Smooth muscle cell (in vitro differentiated cells): Measurements from ENCODE around the gene TM2D1. TPM values are rescaled to one million over a fixed set of nuclear protein-coding genes. Genes with fewer than 3 reads are reported as not detected.

Experiments used
- DNase-seq: peaks from one replicate; lab custom pipeline; 2025; ENCODE audit not compliant: unreplicated experiment; lab: John Stamatoyannopoulos, UW
- H2AFZ ChIP-seq: fragments of 200-600 bp; sonication (generic); 2 replicates; pipeline ENCODE4 v1.6.0; 2016; ENCODE audit warnings: antibody characterized with exemption, low read depth, mild to moderate bottlenecking
- H3F3A ChIP-seq: fragments of 200-600 bp; sonication (generic); 2 replicates; pipeline ENCODE4 v1.6.0; 2017; ENCODE audit warnings: antibody characterized with exemption, low read depth
- H3K27ac ChIP-seq: fragments of 200-600 bp; sonication (generic); 2 replicates; pipeline ENCODE4 v1.5.1; 2016; ENCODE audit warnings: low read depth, mild to moderate bottlenecking
- H3K27me3 ChIP-seq: fragments of 200-600 bp; sonication (generic); 2 replicates; pipeline ENCODE4 v1.6.1; 2016; ENCODE audit warnings: low read depth, mild to moderate bottlenecking
- H3K36me3 ChIP-seq: fragments of 200-600 bp; sonication (generic); 2 replicates; pipeline ENCODE4 v1.5.1; 2016; ENCODE audit warnings: low read depth
- H3K4me1 ChIP-seq: fragments of 200-600 bp; sonication (generic); 2 replicates; pipeline ENCODE4 v1.5.1; 2016; ENCODE audit warnings: low read depth
- H3K4me2 ChIP-seq: fragments of 200-600 bp; sonication (generic); 2 replicates; pipeline ENCODE4 v1.6.0; 2016; ENCODE audit warnings: mild to moderate bottlenecking
- H3K4me3 ChIP-seq: fragments of 200-600 bp; sonication (generic); 2 replicates; pipeline ENCODE4 v1.5.1; 2016; ENCODE audit warnings: mild to moderate bottlenecking
- H3K79me2 ChIP-seq: fragments of 200-600 bp; sonication (generic); 2 replicates; pipeline ENCODE4 v1.6.0; 2016; ENCODE audit warnings: low read depth, mild to moderate bottlenecking
- H3K9ac ChIP-seq: fragments of 200-600 bp; sonication (generic); 2 replicates; pipeline ENCODE4 v1.6.0; 2016; ENCODE audit warnings: low read depth
- H3K9me3 ChIP-seq: fragments of 200-600 bp; sonication (generic); replicated peaks from 2 replicates; pipeline ENCODE4 v1.5.1; 2016; ENCODE audit warnings: low read depth
- H4K20me1 ChIP-seq: fragments of 200-600 bp; sonication (generic); 2 replicates; pipeline ENCODE4 v1.6.0; 2016; ENCODE audit warnings: low read depth
- CTCF ChIP-seq: fragments of 200-600 bp; sonication (generic); IDR thresholded peaks from 2 replicates; pipeline ENCODE4 v1.5.1; 2017; ENCODE audit warnings: borderline replicate concordance, mild to moderate bottlenecking, antibody characterized with exemption; ENCODE audit not compliant: insufficient read depth, poor library complexity, severe bottlenecking
- WGBS: methylation state at CpG from one replicate; pipeline ENCODE4 v1.1.7; 2016; ENCODE audit warnings: low lambda C conversion rate; 5-methylcytosine and 5-hydroxymethylcytosine counted together
- polyA plus RNA-seq: library from polyadenylated mRNA; unstranded; fragments of >200 nt; fragmentation: Nextera tagmentation; extraction: Ambion mirVana; gene quantifications from 2 replicates; pipeline ENCODE4 v1.2.1, GENCODE V29; 2016
- total RNA-seq: library from RNA; depleted of rRNA; stranded (reverse); fragments of >200 nt; gene quantifications from 2 replicates; pipeline ENCODE4 v1.2.3, GENCODE V29; 2014

Gene TM2D1
- total and polyA plus RNA-seq, 2 experiments from 2014 or later = 74.1 to 107 TPM

- DNase-seq = no peak
- WGBS = 93% methylated on average over 2 of the region's 2 CpGs
- Histone ChIP-seq H3K4me3 (no peak overlapping the region), H3K36me3 (no peaks in the 10 kb centered on the region), H3K9ac (no peak overlapping the region), H4K20me1 (no peaks in the 10 kb centered on the region), H3K27ac (no peak overlapping the region), H3K4me2 (no peak overlapping the region), H2AFZ (no peak overlapping the region), H3K9me3 (no peaks in the 10 kb centered on the region), H3F3A (peaks cover 5% of the 10 kb centered on the region), H3K4me1 (peaks cover 5% of the 10 kb centered on the region), H3K27me3 (no peaks in the 10 kb centered on the region), H3K79me2 (peaks cover 13% of the 10 kb centered on the region)
- TF ChIP-seq CTCF = no peak
Measured at GRCh38 chr1:61749574-61749973, 24.6 kb upstream of the TM2D1 start.

GRCh38 chr1:61748566-61748965 lies 23.6 kb upstream of the TM2D1 start:
- Histone ChIP-seq H2AFZ (no peak overlapping the region), H3K4me2 (no peak overlapping the region), H3F3A (peaks cover 5% of the 10 kb centered on the region), H3K36me3 (no peaks in the 10 kb centered on the region), H3K9ac (no peak overlapping the region), H3K79me2 (peaks cover 21% of the 10 kb centered on the region), H3K27ac (no peak overlapping the region), H4K20me1 (no peaks in the 10 kb centered on the region), H3K9me3 (no peaks in the 10 kb centered on the region), H3K4me3 (no peak overlapping the region), H3K27me3 (no peaks in the 10 kb centered on the region), H3K4me1 (peaks cover 9% of the 10 kb centered on the region)
- 97% methylated on average over 4 of the region's 4 CpGs for WGBS
- TF ChIP-seq CTCF = no peak
- no peak for DNase-seq

GRCh38 chr1:61746813-61747212 lies 21.9 kb upstream of the TM2D1 start:
- WGBS = 32% methylated on average over 1 of the region's 1 CpG
- no peaks in the 10 kb centered on the region for H3K9me3 ChIP-seq
- H3K27me3 ChIP-seq = no peaks in the 10 kb centered on the region
- peak overlapping the region; percentile 10 for H3K4me2 ChIP-seq
- H3F3A ChIP-seq = peaks cover 5% of the 10 kb centered on the region
- DNase-seq = no peak
- H3K9ac ChIP-seq = no peak overlapping the region
- peaks cover 16% of the 10 kb centered on the region for H3K4me1 ChIP-seq
- peak overlapping the region; percentile 22 for H3K27ac ChIP-seq
- no peaks in the 10 kb centered on the region for H4K20me1 ChIP-seq
- no peaks in the 10 kb centered on the region for H3K36me3 ChIP-seq
- no peak for TF ChIP-seq CTCF
- H3K4me3 ChIP-seq = no peak overlapping the region
- H2AFZ ChIP-seq = no peak overlapping the region
- H3K79me2 ChIP-seq = peaks cover 21% of the 10 kb centered on the region

GRCh38 chr1:61743716-61744580 lies 19.0 kb upstream of the TM2D1 start:
- WGBS = 37% methylated on average over 6 of the region's 6 CpGs
- H3K79me2 ChIP-seq = peaks cover 21% of the 10 kb centered on the region
- peaks cover 5% of the 10 kb centered on the region for H3F3A ChIP-seq
- peak overlapping the region; percentile 99 for H3K4me2 ChIP-seq
- H3K4me3 ChIP-seq = peak overlapping the region; percentile 88
- H4K20me1 ChIP-seq = no peaks in the 10 kb centered on the region
- no peak for DNase-seq
- no peak overlapping the region for H2AFZ ChIP-seq
- no peaks in the 10 kb centered on the region for H3K36me3 ChIP-seq
- H3K9ac ChIP-seq = no peak overlapping the region
- H3K4me1 ChIP-seq = peaks cover 16% of the 10 kb centered on the region
- TF ChIP-seq CTCF = no peak
- H3K9me3 ChIP-seq = no peaks in the 10 kb centered on the region
- H3K27ac ChIP-seq = no peak overlapping the region
- H3K27me3 ChIP-seq = no peaks in the 10 kb centered on the region
